Fibroblast of lung (primary cell): ENCODE results near the gene CALR3. TPM values are rescaled to one million over a fixed set of nuclear protein-coding genes. Genes with fewer than 3 reads are reported as not detected.
"Not testable (repeated sequence)": the region's sequence is repeated elsewhere in the genome, so short reads cannot be mapped to it uniquely, and the experiment has no call there.

Source experiments
- DNase-seq, 2 donors: peaks; one replicate each; pipeline versions ENCODE4 v3.0.0 to v3.0.0-alpha.2; 2010; ENCODE audit warnings: low read depth in 2 of 2
- H2AFZ ChIP-seq: 2 replicates; pipeline ENCODE4 v1.5.1; 2012; ENCODE audit warnings: low read length, control low read depth, inconsistent platforms
- H3K27ac ChIP-seq: 2 replicates; pipeline ENCODE4 v1.5.1; 2011; ENCODE audit warnings: low read length, control low read depth; ENCODE audit not compliant: insufficient read depth
- H3K27me3 ChIP-seq: 2 replicates; pipeline ENCODE4 v1.5.1; 2011; ENCODE audit warnings: mild to moderate bottlenecking, low read length; ENCODE audit not compliant: control insufficient read depth, insufficient read depth
- H3K36me3 ChIP-seq: 2 replicates; pipeline ENCODE4 v1.5.1; 2011; ENCODE audit warnings: low read length; ENCODE audit not compliant: control insufficient read depth, insufficient read depth
- H3K4me1 ChIP-seq: 2 replicates; pipeline ENCODE4 v1.5.1; 2011; ENCODE audit warnings: low read length; ENCODE audit not compliant: control insufficient read depth, insufficient read depth; ENCODE audit errors: extremely low read depth
- H3K4me2 ChIP-seq: 2 replicates; pipeline ENCODE4 v1.5.1; 2011; ENCODE audit warnings: low read length, control low read depth; ENCODE audit not compliant: insufficient read depth; ENCODE audit errors: extremely low read depth
- H3K4me3 ChIP-seq, 4 experiments: fragments of 200-600 bp in 1 of 4; sonication (generic) in 1 of 4; replicated peaks in 1 of 4; 2 replicates each; pipeline ENCODE4 v1.5.1; 2011 to 2016; ENCODE audit warnings: low read length in 4 of 4, low read depth in 3 of 4, mild to moderate bottlenecking in 3 of 4, control low read depth in 2 of 4, inconsistent platforms in 1 of 4, mixed read lengths in 1 of 4; ENCODE audit not compliant: insufficient read depth in 1 of 4; ENCODE audit errors: control extremely low read depth in 1 of 4
- H3K79me2 ChIP-seq: 2 replicates; pipeline ENCODE4 v1.5.1; 2012; ENCODE audit warnings: mild to moderate bottlenecking, low read length, inconsistent platforms; ENCODE audit not compliant: control insufficient read depth, insufficient read depth
- H3K9ac ChIP-seq: 2 replicates; pipeline ENCODE4 v1.5.1; 2011; ENCODE audit warnings: mild to moderate bottlenecking, low read length, control low read depth; ENCODE audit not compliant: insufficient read depth
- H3K9me3 ChIP-seq: 2 replicates; pipeline ENCODE4 v1.5.1; 2012; ENCODE audit warnings: low read depth, low read length; ENCODE audit not compliant: control insufficient read depth, insufficient read depth
- H4K20me1 ChIP-seq: 2 replicates; pipeline ENCODE4 v1.5.1; 2011; ENCODE audit warnings: low read length; ENCODE audit not compliant: control insufficient read depth, insufficient read depth; ENCODE audit errors: extremely low read depth
- EZH2 ChIP-seq: IDR thresholded peaks from 2 replicates; pipeline ENCODE4 v1.5.1; 2012; ENCODE audit warnings: low read length, control low read depth, mild to moderate bottlenecking; ENCODE audit errors: missing control alignments
- polyA plus RNA-seq, 2 donors: library from polyadenylated mRNA; depleted of rRNA in 1 of 2; stranded (reverse) in 1 of 2; unstranded in 1 of 2; fragments of >200 nt; gene quantifications; 2 replicates each; pipeline ENCODE4 v1.2.1, GENCODE V29; 2011 to 2012; ENCODE audit warnings: missing spikeins in 1 of 2
- total RNA-seq: library from RNA; depleted of rRNA; stranded (reverse); fragments of >200 nt; gene quantifications from 2 replicates; pipeline ENCODE4 v1.2.1, GENCODE V29; 2014
- TF ChIP-seq, protein P1 (sequence below), 2 donors: IDR thresholded peaks in 1 of 2; conservative IDR thresholded peaks in 1 of 2; 1 replicate in 1 of 2; 2 replicates in 1 of 2; pipeline ENCODE4 v1.5.1; 2011 to 2012; ENCODE audit warnings: low read length in 2 of 2, control low read depth in 1 of 2, inconsistent platforms in 1 of 2, low read depth in 1 of 2, mild to moderate bottlenecking in 1 of 2

Gene CALR3
- total and polyA plus RNA-seq, 2 donors (not counting 1 experiment from before 2014, with no cell fraction given), result not detected

DNA sequence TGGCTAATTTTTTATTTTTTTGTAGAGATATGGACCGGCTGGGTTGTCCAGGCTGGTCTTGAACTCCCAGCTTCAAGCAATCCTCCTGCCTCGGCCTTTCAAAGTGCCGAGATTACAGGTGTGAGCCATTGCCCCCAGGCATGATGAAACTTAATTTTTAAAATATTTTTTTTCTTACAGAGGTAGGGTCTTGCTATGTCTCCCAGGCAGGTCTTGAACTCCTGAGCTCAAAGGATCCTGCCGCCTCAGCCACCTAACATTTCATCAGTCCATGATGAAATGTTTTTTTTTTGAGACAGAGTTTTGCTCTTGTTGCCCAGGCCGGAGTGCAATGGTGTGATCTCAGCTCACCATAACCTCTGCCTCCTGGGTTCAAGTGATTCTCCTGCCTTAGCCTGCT, 12.6 kb upstream of the CALR3 start:
- Histone ChIP-seq H3K27ac (no peak overlapping the region), H3K79me2 (no peaks in the 10 kb centered on the region), H4K20me1 (no peaks in the 10 kb centered on the region), H3K4me1 (peaks cover 3% of the 10 kb centered on the region), H2AFZ (no peak overlapping the region), H3K27me3 (no peaks in the 10 kb centered on the region), H3K9ac (no peak overlapping the region), H3K9me3 (no peaks in the 10 kb centered on the region), H3K4me2 (no peak overlapping the region), H3K4me3 (no peak overlapping the region), H3K36me3 (peaks cover 4% of the 10 kb centered on the region)
- DNase-seq, result no peak
- TF ChIP-seq EZH2, result no peak
- TF ChIP-seq, protein P1, sequence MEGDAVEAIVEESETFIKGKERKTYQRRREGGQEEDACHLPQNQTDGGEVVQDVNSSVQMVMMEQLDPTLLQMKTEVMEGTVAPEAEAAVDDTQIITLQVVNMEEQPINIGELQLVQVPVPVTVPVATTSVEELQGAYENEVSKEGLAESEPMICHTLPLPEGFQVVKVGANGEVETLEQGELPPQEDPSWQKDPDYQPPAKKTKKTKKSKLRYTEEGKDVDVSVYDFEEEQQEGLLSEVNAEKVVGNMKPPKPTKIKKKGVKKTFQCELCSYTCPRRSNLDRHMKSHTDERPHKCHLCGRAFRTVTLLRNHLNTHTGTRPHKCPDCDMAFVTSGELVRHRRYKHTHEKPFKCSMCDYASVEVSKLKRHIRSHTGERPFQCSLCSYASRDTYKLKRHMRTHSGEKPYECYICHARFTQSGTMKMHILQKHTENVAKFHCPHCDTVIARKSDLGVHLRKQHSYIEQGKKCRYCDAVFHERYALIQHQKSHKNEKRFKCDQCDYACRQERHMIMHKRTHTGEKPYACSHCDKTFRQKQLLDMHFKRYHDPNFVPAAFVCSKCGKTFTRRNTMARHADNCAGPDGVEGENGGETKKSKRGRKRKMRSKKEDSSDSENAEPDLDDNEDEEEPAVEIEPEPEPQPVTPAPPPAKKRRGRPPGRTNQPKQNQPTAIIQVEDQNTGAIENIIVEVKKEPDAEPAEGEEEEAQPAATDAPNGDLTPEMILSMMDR (conservative IDR thresholded peaks at IDR 0.05 in 1 of 2, IDR thresholded peaks at IDR 0.05 in 1 of 2; ENCODE audit: low read depth in 1 of 2, low read length in 2 of 2), result no peak

DNA sequence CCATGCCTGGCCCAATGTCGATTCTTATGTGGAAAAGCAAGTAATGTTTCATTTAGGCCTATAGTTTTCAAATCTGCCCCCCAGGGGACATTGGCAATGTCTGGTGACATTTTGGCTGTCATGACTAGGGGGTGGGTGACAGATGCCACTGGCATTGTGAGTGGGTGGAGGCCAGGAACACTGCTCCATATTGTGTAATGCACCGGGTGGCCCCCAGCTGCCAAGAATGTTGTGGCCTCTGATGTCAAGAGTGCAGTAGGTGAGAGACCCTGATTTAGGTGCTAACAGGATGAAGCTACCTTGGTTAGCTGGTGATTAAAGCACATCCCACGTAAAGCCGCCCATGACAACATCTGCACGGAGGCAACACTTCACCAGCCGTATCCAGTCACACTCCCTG, 11.0 kb upstream of the CALR3 start:
- Histone ChIP-seq H3K9me3 (no peaks in the 10 kb centered on the region), H4K20me1 (no peaks in the 10 kb centered on the region), H3K4me3 (no peak overlapping the region), H3K27ac (no peak overlapping the region), H3K27me3 (no peaks in the 10 kb centered on the region), H3K36me3 (peaks cover 6% of the 10 kb centered on the region), H3K4me1 (peaks cover 3% of the 10 kb centered on the region), H3K79me2 (no peaks in the 10 kb centered on the region), H3K9ac (no peak overlapping the region), H3K4me2 (no peak overlapping the region), H2AFZ (no peak overlapping the region)
- TF ChIP-seq, protein P1 (conservative IDR thresholded peaks at IDR 0.05 in 1 of 2, IDR thresholded peaks at IDR 0.05 in 1 of 2; ENCODE audit: low read depth in 1 of 2, low read length in 2 of 2), result no peak
- no peak for TF ChIP-seq EZH2
- no peak for DNase-seq

DNA sequence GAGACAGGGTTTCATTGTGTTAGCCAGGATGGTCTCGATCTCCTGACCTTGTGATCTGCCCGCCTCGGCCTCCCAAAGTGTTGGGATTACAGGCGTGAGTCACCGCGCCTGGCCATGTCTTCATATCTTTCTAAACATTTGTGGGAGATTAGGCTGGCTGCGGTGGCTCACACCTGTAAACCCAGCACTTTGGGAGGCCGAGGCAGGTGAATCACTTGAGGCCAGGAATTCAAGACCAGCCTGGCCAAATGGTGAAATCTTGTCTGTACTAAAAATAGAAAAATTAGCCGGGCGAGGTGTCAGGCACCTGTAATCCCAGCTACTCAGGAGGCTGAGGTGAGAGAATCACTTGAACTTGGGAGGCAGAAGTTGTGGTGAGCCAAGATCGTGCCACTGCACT, 10.2 kb upstream of the CALR3 start:
- H3K4me3 ChIP-seq, H3K9ac ChIP-seq, H3K36me3 ChIP-seq: not testable (repeated sequence)

DNA sequence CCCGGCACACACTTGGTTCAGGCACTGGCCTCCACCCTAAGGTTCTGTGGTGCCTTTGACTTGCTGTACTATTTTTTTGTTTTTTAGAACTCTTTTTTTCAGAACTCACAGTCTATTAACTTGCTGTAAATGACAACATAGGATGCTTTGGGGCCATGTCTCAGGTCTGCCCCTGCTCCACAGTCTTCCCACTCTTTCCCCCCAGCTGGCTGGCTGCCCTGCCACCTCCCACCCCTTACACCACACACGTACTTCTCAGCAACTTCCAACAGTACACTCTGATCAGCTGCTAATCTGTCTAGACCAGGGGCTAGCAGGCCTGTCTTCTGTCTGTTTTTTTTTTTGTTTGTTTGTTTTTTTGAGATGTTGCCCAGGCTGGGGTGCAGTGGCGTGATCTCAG, 8.3 kb upstream of the CALR3 start:
- no peaks in the 10 kb centered on the region for H4K20me1 ChIP-seq
- TF ChIP-seq EZH2, result no peak
- TF ChIP-seq, protein P1 (conservative IDR thresholded peaks at IDR 0.05 in 1 of 2, IDR thresholded peaks at IDR 0.05 in 1 of 2; ENCODE audit: low read depth in 1 of 2, low read length in 2 of 2), result no peak
- DNase-seq, result no peak

More for the DNA sequence above, 10.2 kb upstream of the CALR3 start:
- H4K20me1 ChIP-seq, H2AFZ ChIP-seq, H3K79me2 ChIP-seq, H3K27me3 ChIP-seq, H3K9me3 ChIP-seq, H3K4me1 ChIP-seq, H3K4me2 ChIP-seq, H3K27ac ChIP-seq, DNase-seq: not testable (repeated sequence)

More for the DNA sequence above, 8.3 kb upstream of the CALR3 start:
- no peak overlapping the region for H3K27ac ChIP-seq
- H3K9me3 ChIP-seq, result no peaks in the 10 kb centered on the region
- H3K36me3 ChIP-seq, result peaks cover 6% of the 10 kb centered on the region
- no peaks in the 10 kb centered on the region for H3K79me2 ChIP-seq
- no peak overlapping the region for H2AFZ ChIP-seq
- no peak overlapping the region for H3K4me2 ChIP-seq
- H3K27me3 ChIP-seq, result no peaks in the 10 kb centered on the region
- H3K4me3 ChIP-seq, result no peak overlapping the region
- peaks cover 3% of the 10 kb centered on the region for H3K4me1 ChIP-seq
- no peak overlapping the region for H3K9ac ChIP-seq
